ENCODE data around the gene OR4X2. TPM values are rescaled to one million over a fixed set of nuclear protein-coding genes. Genes with fewer than 3 reads are reported as not detected.
"Not testable (repeated sequence)": the region's sequence is repeated elsewhere in the genome, so short reads cannot be mapped to it uniquely, and the experiment has no call there.

OR4X2 gene
- polyA plus RNA-seq, 1 donor from 2014 or later = not detected

DNA sequence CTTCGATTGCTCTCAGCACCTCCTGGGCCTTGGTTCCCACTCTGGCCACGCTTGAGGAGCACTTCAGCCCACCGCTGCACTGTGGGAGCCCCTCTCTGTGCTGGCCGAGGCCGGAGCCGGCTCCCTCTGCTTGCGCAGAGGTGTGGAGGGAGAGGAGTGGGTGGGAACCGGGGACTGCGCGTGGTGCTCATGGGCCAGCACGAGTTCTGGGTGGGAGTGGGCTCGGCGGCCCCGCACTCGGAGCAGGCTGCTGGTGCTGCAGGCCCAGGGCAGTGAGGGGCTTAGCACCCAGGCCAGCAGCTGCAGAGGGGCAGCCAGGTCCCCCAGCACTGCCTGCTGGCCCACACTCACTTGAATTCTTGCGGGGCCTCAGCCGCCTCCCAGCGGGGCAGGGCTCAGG, 16.1 kb upstream of the OR4X2 start:
- Histone ChIP-seq H3K9ac (ENCODE audit: low read length) (no peak overlapping the region), H3K27me3 (ENCODE audit: insufficient read depth, low read depth, low read length) (no peaks in the 10 kb centered on the region), H3K9me3 (ENCODE audit: low read length) (peaks cover 5% of the 10 kb centered on the region), H2AFZ (ENCODE audit: low read depth, low read length) (no peak overlapping the region), H3K36me3 (ENCODE audit: insufficient read depth, low read length) (no peaks in the 10 kb centered on the region), H3F3A (ENCODE audit: insufficient read depth, low read length, poor library complexity, severe bottlenecking) (no peaks in the 10 kb centered on the region), H4K20me1 (ENCODE audit: insufficient read depth) (no peaks in the 10 kb centered on the region), H3K9me2 (ENCODE audit: insufficient read depth, low read length) (no peaks in the 10 kb centered on the region), H3K4me3 (ENCODE audit: low read length) (no peak overlapping the region), H3K79me2 (replicated peaks; ENCODE audit: insufficient read depth, low read length) (no peaks in the 10 kb centered on the region), H3K4me2 (ENCODE audit: low read length) (no peak overlapping the region), H3K27ac (ENCODE audit: low read length) (no peak overlapping the region)
- TF ChIP-seq MXI1 (conservative IDR thresholded peaks at IDR 0.05; ENCODE audit: poor library complexity, severe bottlenecking) (no peak), REST (IDR thresholded peaks at IDR 0.05; ENCODE audit: borderline replicate concordance) (no peak), SMC3 (conservative IDR thresholded peaks at IDR 0.05; ENCODE audit: poor library complexity) (no peak), RAD21 (conservative IDR thresholded peaks at IDR 0.05) (no peak), EZH2 (IDR thresholded peaks at IDR 0.05; ENCODE audit: borderline replicate concordance, insufficient read depth, low read length, poor library complexity, severe bottlenecking) (no peak), TAF1 (IDR thresholded peaks at IDR 0.05; ENCODE audit: low read depth) (no peak), POLR2AphosphoS5 (IDR thresholded peaks at IDR 0.05) (no peak), EP300 (conservative IDR thresholded peaks at IDR 0.05; ENCODE audit: poor library complexity, severe bottlenecking) (no peak)
- TF ChIP-seq, protein P1, sequence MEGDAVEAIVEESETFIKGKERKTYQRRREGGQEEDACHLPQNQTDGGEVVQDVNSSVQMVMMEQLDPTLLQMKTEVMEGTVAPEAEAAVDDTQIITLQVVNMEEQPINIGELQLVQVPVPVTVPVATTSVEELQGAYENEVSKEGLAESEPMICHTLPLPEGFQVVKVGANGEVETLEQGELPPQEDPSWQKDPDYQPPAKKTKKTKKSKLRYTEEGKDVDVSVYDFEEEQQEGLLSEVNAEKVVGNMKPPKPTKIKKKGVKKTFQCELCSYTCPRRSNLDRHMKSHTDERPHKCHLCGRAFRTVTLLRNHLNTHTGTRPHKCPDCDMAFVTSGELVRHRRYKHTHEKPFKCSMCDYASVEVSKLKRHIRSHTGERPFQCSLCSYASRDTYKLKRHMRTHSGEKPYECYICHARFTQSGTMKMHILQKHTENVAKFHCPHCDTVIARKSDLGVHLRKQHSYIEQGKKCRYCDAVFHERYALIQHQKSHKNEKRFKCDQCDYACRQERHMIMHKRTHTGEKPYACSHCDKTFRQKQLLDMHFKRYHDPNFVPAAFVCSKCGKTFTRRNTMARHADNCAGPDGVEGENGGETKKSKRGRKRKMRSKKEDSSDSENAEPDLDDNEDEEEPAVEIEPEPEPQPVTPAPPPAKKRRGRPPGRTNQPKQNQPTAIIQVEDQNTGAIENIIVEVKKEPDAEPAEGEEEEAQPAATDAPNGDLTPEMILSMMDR (IDR thresholded peaks at IDR 0.05; ENCODE audit: poor library complexity, severe bottlenecking) = no peak

DNA sequence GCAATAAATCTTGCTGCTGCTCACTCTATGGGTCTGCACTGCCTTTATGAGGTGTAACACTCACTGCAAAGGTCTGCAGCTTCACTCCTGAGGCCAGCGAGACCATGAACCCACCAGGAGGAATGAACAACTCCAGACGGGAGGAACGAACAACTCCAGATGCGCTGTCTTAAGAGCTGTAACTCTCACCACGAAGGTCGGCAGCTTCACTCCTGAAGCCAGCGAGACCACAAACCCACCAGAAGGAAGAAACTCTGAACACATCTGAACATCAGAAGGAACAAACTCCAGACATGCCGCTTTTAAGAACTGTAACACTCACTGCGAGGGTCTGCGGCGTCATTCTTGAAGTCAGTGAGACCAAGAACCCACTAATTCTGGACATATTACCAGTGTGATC, 14.8 kb upstream of the OR4X2 start:
- not testable (repeated sequence) for H3K4me2 ChIP-seq (ENCODE audit: low read length)

GRCh38 chr11:48237727-48238126, 7.2 kb upstream of the OR4X2 start:
- Histone ChIP-seq H3K36me3 (ENCODE audit: insufficient read depth, low read length) (no peaks in the 10 kb centered on the region), H3K79me2 (replicated peaks; ENCODE audit: insufficient read depth, low read length) (no peaks in the 10 kb centered on the region), H3K27ac (ENCODE audit: low read length) (no peak overlapping the region), H2AFZ (ENCODE audit: low read depth, low read length) (no peak overlapping the region), H3K4me3 (ENCODE audit: low read length) (no peak overlapping the region), H4K20me1 (ENCODE audit: insufficient read depth) (no peaks in the 10 kb centered on the region), H3K9ac (ENCODE audit: low read length) (no peak overlapping the region), H3K4me2 (ENCODE audit: low read length) (no peak overlapping the region), H3F3A (ENCODE audit: insufficient read depth, low read length, poor library complexity, severe bottlenecking) (no peaks in the 10 kb centered on the region), H3K9me3 (ENCODE audit: low read length) (no peaks in the 10 kb centered on the region), H3K9me2 (ENCODE audit: insufficient read depth, low read length) (no peaks in the 10 kb centered on the region), H3K27me3 (ENCODE audit: insufficient read depth, low read depth, low read length) (no peaks in the 10 kb centered on the region)
- no peak for TF ChIP-seq POLR2AphosphoS5 (IDR thresholded peaks at IDR 0.05)
- no peak for TF ChIP-seq REST (IDR thresholded peaks at IDR 0.05; ENCODE audit: borderline replicate concordance)
- TF ChIP-seq EP300 (conservative IDR thresholded peaks at IDR 0.05; ENCODE audit: poor library complexity, severe bottlenecking) = no peak
- no peak for TF ChIP-seq RAD21 (conservative IDR thresholded peaks at IDR 0.05)
- no peak for TF ChIP-seq SMC3 (conservative IDR thresholded peaks at IDR 0.05; ENCODE audit: poor library complexity)
- TF ChIP-seq, protein P1 (IDR thresholded peaks at IDR 0.05; ENCODE audit: poor library complexity, severe bottlenecking) = no peak
- TF ChIP-seq EZH2 (IDR thresholded peaks at IDR 0.05; ENCODE audit: borderline replicate concordance, insufficient read depth, low read length, poor library complexity, severe bottlenecking) = no peak

More for the DNA sequence above, 14.8 kb upstream of the OR4X2 start:
- H3K27me3 ChIP-seq (ENCODE audit: insufficient read depth, low read depth, low read length); H3K9ac ChIP-seq (ENCODE audit: low read length); H4K20me1 ChIP-seq (ENCODE audit: insufficient read depth); H3K9me2 ChIP-seq (ENCODE audit: insufficient read depth, low read length); H3K36me3 ChIP-seq (ENCODE audit: insufficient read depth, low read length); H2AFZ ChIP-seq (ENCODE audit: low read depth, low read length); H3K79me2 ChIP-seq (replicated peaks; ENCODE audit: insufficient read depth, low read length); H3K27ac ChIP-seq (ENCODE audit: low read length); H3K4me3 ChIP-seq (ENCODE audit: low read length); H3F3A ChIP-seq (ENCODE audit: insufficient read depth, low read length, poor library complexity, severe bottlenecking); H3K9me3 ChIP-seq (ENCODE audit: low read length): not testable (repeated sequence)
